ENCODE measurements around the gene DCXR. TPM values are rescaled to one million over a fixed set of nuclear protein-coding genes. Genes with fewer than 3 reads are reported as not detected.

DCXR gene
- total and polyA plus RNA-seq, 2 of the 13 experiments (the other 11 are each of a cell fraction or from before 2014, with no cell fraction given), result 287 to 311 TPM

GRCh38 chr17:82015311-82015971, 22.1 kb downstream of the DCXR start (continued):
- TF ChIP-seq, protein P1, sequence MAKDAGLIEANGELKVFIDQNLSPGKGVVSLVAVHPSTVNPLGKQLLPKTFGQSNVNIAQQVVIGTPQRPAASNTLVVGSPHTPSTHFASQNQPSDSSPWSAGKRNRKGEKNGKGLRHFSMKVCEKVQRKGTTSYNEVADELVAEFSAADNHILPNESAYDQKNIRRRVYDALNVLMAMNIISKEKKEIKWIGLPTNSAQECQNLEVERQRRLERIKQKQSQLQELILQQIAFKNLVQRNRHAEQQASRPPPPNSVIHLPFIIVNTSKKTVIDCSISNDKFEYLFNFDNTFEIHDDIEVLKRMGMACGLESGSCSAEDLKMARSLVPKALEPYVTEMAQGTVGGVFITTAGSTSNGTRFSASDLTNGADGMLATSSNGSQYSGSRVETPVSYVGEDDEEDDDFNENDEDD (CRISPR knock-in tag; IDR thresholded peaks at IDR 0.05; ENCODE audit: borderline replicate concordance), result peak; percentile 17; the same call in 1 of the 2 replicates
- TF ChIP-seq PRPF4 (IDR thresholded peaks at IDR 0.05; ENCODE audit: low read depth, low read length, poor library complexity, severe bottlenecking), result no peak
- TF ChIP-seq, protein P2, sequence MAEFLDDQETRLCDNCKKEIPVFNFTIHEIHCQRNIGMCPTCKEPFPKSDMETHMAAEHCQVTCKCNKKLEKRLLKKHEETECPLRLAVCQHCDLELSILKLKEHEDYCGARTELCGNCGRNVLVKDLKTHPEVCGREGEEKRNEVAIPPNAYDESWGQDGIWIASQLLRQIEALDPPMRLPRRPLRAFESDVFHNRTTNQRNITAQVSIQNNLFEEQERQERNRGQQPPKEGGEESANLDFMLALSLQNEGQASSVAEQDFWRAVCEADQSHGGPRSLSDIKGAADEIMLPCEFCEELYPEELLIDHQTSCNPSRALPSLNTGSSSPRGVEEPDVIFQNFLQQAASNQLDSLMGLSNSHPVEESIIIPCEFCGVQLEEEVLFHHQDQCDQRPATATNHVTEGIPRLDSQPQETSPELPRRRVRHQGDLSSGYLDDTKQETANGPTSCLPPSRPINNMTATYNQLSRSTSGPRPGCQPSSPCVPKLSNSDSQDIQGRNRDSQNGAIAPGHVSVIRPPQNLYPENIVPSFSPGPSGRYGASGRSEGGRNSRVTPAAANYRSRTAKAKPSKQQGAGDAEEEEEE (CRISPR knock-in tag; IDR thresholded peaks at IDR 0.05; ENCODE audit: borderline replicate concordance), result 0 out of 2 replicates have a peak, but pooled peaks have one; percentile 44
- TF ChIP-seq HOXA9 (CRISPR knock-in tag; IDR thresholded peaks at IDR 0.05; ENCODE audit: borderline replicate concordance), result 0 out of 2 replicates have a peak, but pooled peaks have one; percentile 55
- TF ChIP-seq SKI (IDR thresholded peaks at IDR 0.05; ENCODE audit: partially characterized antibody), result peak; percentile 32
- no peak for TF ChIP-seq ZNF616 (CRISPR knock-in tag; IDR thresholded peaks at IDR 0.05; ENCODE audit: low read depth)
- peak; percentile 40 for TF ChIP-seq PCBP1 (IDR thresholded peaks at IDR 0.05; ENCODE audit: borderline replicate concordance, low read depth, low read length)
- no peak for TF ChIP-seq PHB2 (IDR thresholded peaks at IDR 0.05; ENCODE audit: partially characterized antibody)
- TF ChIP-seq TMF1 (CRISPR knock-in tag; IDR thresholded peaks at IDR 0.05; ENCODE audit: low read depth), result no peak
- TF ChIP-seq TAF15 (IDR thresholded peaks at IDR 0.05; ENCODE audit: low read depth, low read length, poor library complexity, severe bottlenecking), result peak; percentile 13
- no peak for TF ChIP-seq HNF1B (CRISPR knock-in tag; IDR thresholded peaks at IDR 0.05)
- peak; percentile 78 for TF ChIP-seq RXRB (CRISPR knock-in tag; IDR thresholded peaks at IDR 0.05; ENCODE audit: borderline replicate concordance)
- TF ChIP-seq KMT2A (CRISPR knock-in tag; IDR thresholded peaks at IDR 0.05), result no peak
- TF ChIP-seq, protein P3, sequence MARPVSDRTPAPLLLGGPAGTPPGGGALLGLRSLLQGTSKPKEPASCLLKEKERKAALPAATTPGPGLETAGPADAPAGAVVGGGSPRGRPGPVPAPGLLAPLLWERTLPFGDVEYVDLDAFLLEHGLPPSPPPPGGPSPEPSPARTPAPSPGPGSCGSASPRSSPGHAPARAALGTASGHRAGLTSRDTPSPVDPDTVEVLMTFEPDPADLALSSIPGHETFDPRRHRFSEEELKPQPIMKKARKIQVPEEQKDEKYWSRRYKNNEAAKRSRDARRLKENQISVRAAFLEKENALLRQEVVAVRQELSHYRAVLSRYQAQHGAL (CRISPR knock-in tag; IDR thresholded peaks at IDR 0.05; ENCODE audit: not compliant biosample characterization), result no peak
- TF ChIP-seq TEF (CRISPR knock-in tag; IDR thresholded peaks at IDR 0.05), result no peak
- TF ChIP-seq ZNF235 (CRISPR knock-in tag; IDR thresholded peaks at IDR 0.05; ENCODE audit: borderline replicate concordance), result no peak
- peak; percentile 39; the same call in 1 of the 2 replicates for TF ChIP-seq MYC (CRISPR knock-in tag; IDR thresholded peaks at IDR 0.05; ENCODE audit: borderline replicate concordance)
- peak; percentile 46 for TF ChIP-seq AGO1 (IDR thresholded peaks at IDR 0.05; ENCODE audit: low read depth, low read length, poor library complexity, severe bottlenecking)
- no peak for TF ChIP-seq RARG (CRISPR knock-in tag; IDR thresholded peaks at IDR 0.05; ENCODE audit: low read depth)
- TF ChIP-seq ZNF205 (CRISPR knock-in tag; IDR thresholded peaks at IDR 0.05), result no peak
- no peak for TF ChIP-seq ZNF552 (CRISPR knock-in tag; IDR thresholded peaks at IDR 0.05; ENCODE audit: borderline replicate concordance)
- peak; percentile 56 for TF ChIP-seq SAP130 (CRISPR knock-in tag; IDR thresholded peaks at IDR 0.05; ENCODE audit: low read depth)
